HepG2 (cell line): ENCODE results near the gene SERTAD2. TPM values are rescaled to one million over a fixed set of nuclear protein-coding genes. Genes with fewer than 3 reads are reported as not detected.

Source experiments
- ATAC-seq: fragments of 200-7000 bp; cut with Tn5 transposase; 3 replicates; pipeline ENCODE4 v1.9.1; 2020; ENCODE audit warnings: mild to moderate bottlenecking, moderate library complexity
- BruUV-seq: library from RNA; stranded (reverse); fragments of 400-500 nt; replicated peaks from 2 replicates; lab custom pipeline; 2021; lab: Mats Ljungman, UMichigan
- CTCF ChIA-PET: fragments of 300-600 bp; formaldehyde crosslinking; extraction: SDS; loops from one replicate; lab custom pipeline; 2021; ENCODE audit warnings: low total read pairs, inconsistent platforms, low intra/inter-chr PET ratio; lab: Yijun Ruan, JAX
- POLR2A ChIA-PET: fragments of 350-600 bp; sonication (Branson Sonifier 250); formaldehyde crosslinking; loops from one replicate; lab custom pipeline; 2020; ENCODE audit warnings: antibody characterized with exemption, inconsistent platforms; lab: Yijun Ruan, JAX
- DNase-seq: peaks from one replicate; pipeline ENCODE4 v3.0.0-alpha.2; 2015; ENCODE audit warnings: low spot score
- FAIRE-seq: peaks from 3 replicates; lab custom pipeline; 2011; peaks lifted over from hg19 to GRCh38; lab: Jason Lieb, UNC
- H2AFZ ChIP-seq: one replicate; pipeline ENCODE4 v1.6.1; 2011; ENCODE audit warnings: low read length, inconsistent platforms
- H3K27ac ChIP-seq: fragments of 300-600 bp; 3 replicates; pipeline ENCODE4 v1.8.0; 2011; ENCODE audit warnings: mixed run types, mild to moderate bottlenecking, mixed read lengths, low read length, inconsistent platforms; ENCODE audit not compliant: insufficient read depth; ENCODE audit errors: extremely low read length
- H3K27me3 ChIP-seq, 2 experiments: fragments of 200-600 bp in 1 of 2; 2 replicates in 1 of 2; 3 replicates in 1 of 2; pipeline versions ENCODE4 v1.6.0 to v1.8.0; 2011; ENCODE audit warnings: low read length in 2 of 2, mild to moderate bottlenecking in 2 of 2, moderate library complexity in 2 of 2, inconsistent platforms in 1 of 2; ENCODE audit not compliant: insufficient read depth in 2 of 2, control insufficient read depth in 1 of 2
- H3K36me3 ChIP-seq, 2 experiments: fragments of 200-600 bp in 1 of 2; replicated peaks in 1 of 2; 2 replicates in 1 of 2; 3 replicates in 1 of 2; pipeline versions ENCODE4 v1.5.1 to v1.8.0; 2011; ENCODE audit warnings: low read length in 2 of 2, inconsistent platforms in 1 of 2; ENCODE audit not compliant: insufficient read depth in 2 of 2, control insufficient read depth in 1 of 2
- H3K4me1 ChIP-seq: 2 replicates; pipeline ENCODE4 v1.5.1; 2012; ENCODE audit warnings: low read length, inconsistent platforms; ENCODE audit not compliant: insufficient read depth
- H3K4me2 ChIP-seq: 2 replicates; pipeline ENCODE4 v1.6.0; 2011; ENCODE audit warnings: low read depth, low read length, inconsistent platforms
- H3K4me3 ChIP-seq, 3 experiments: fragments of 200-600 bp in 1 of 3; sonication (generic), shearing (Covaris generic) in 1 of 3; replicated peaks in 1 of 3; 2 replicates each; pipeline ENCODE4 v1.5.1; 2011 to 2016; ENCODE audit warnings: low read length in 3 of 3, inconsistent platforms in 2 of 3, low read depth in 2 of 3, mild to moderate bottlenecking in 2 of 3, control low read depth in 1 of 3, mixed read lengths in 1 of 3; ENCODE audit not compliant: insufficient read depth in 1 of 3
- H3K79me2 ChIP-seq: one replicate; pipeline ENCODE4 v1.6.1; 2011; ENCODE audit warnings: low read length, inconsistent platforms; ENCODE audit not compliant: insufficient read depth
- H3K9ac ChIP-seq: 2 replicates; pipeline ENCODE4 v1.6.0; 2011; ENCODE audit warnings: mild to moderate bottlenecking, low read depth, low read length, inconsistent platforms; ENCODE audit not compliant: insufficient read depth
- H3K9me3 ChIP-seq: 2 replicates; pipeline ENCODE4 v1.5.1; 2012; ENCODE audit warnings: mild to moderate bottlenecking, low read length
- H4K20me1 ChIP-seq: 2 replicates; pipeline ENCODE4 v1.6.0; 2011; ENCODE audit warnings: inconsistent platforms, mild to moderate bottlenecking, low read length, moderate library complexity; ENCODE audit not compliant: insufficient read depth
- MIER2 ChIP-seq: IDR thresholded peaks from 2 replicates; pipeline ENCODE4 v1.6.1; 2016; ENCODE audit warnings: missing biosample characterization, missing genetic modification reagents
- SIX4 ChIP-seq: sonication (generic); formaldehyde crosslinking; IDR thresholded peaks from 2 replicates; pipeline ENCODE4 v1.4.0; 2020; ENCODE audit warnings: missing genetic modification reagents
- U2AF2 ChIP-seq: fragments of 200-400 bp; formaldehyde crosslinking; IDR thresholded peaks from 2 replicates; pipeline ENCODE4 v1.6.1; 2017; ENCODE audit warnings: low read depth, mild to moderate bottlenecking, low read length
- ZFYVE20 ChIP-seq: sonication (generic); formaldehyde crosslinking; IDR thresholded peaks from 2 replicates; pipeline ENCODE4 v1.8.0; 2023; ENCODE audit warnings: low read depth, mild to moderate bottlenecking, moderate library complexity, missing genetic modification reagents, borderline replicate concordance
- WGBS: methylation state at CpG from one replicate; pipeline ENCODE4 v1.1.6; 2017; ENCODE audit warnings: low lambda C conversion rate; 5-methylcytosine and 5-hydroxymethylcytosine counted together
- in situ Hi-C: cut with HindIII; loops from 2 replicates; pipeline ENCODE4 v1.10.0; 2017; ENCODE audit warnings: low pct_unique_long_range_greater_than_20kb; ENCODE audit not compliant: extremely low pct_ligation_motif_present
- intact Hi-C: fragments of 100-400 bp; cut with micrococcal nuclease; formaldehyde crosslinking; loops from one replicate; pipeline ENCODE4 v1.10.0; 2022; ENCODE audit not compliant: unreplicated experiment
- polyA plus RNA-seq, 8 experiments: library from polyadenylated mRNA; depleted of rRNA in 3 of 8; stranded (reverse) in 7 of 8; unstranded in 1 of 8; fragments of >200 nt; fragmentation: Illumina TruSeq in 4 of 8; extraction: Trizol in 4 of 8; gene quantifications; 2 replicates each; pipeline versions ENCODE4 v1.2.1 to v1.2.3, GENCODE V29; 2011 to 2016; ENCODE audit warnings: low read depth in 4 of 8, missing spikeins in 1 of 8, mixed read lengths in 1 of 8; ENCODE audit not compliant: insufficient read depth in 1 of 8
- total RNA-seq, 5 experiments: library from RNA; depleted of rRNA; stranded (reverse); fragments of >200 nt; fragmentation: Illumina TruSeq; extraction: Trizol; gene quantifications; 2 replicates each; pipeline ENCODE4 v1.2.3, GENCODE V29; 2016; ENCODE audit warnings: low read depth in 1 of 5
- TF ChIP-seq, protein P1 (sequence below): sonication (generic); formaldehyde crosslinking; IDR thresholded peaks from 2 replicates; pipeline ENCODE4 v1.4.0; 2020; ENCODE audit warnings: missing genetic modification reagents
- TF ChIP-seq, protein P2 (sequence below): sonication (generic); formaldehyde crosslinking; IDR thresholded peaks from 2 replicates; pipeline ENCODE4 v1.4.0; 2020; ENCODE audit warnings: missing genetic modification reagents
- TF ChIP-seq, protein P3 (sequence below): sonication (generic); formaldehyde crosslinking; IDR thresholded peaks from 2 replicates; pipeline ENCODE4 v1.4.0; 2020; ENCODE audit warnings: missing genetic modification reagents
- TF ChIP-seq, protein P4 (sequence below): sonication (generic); formaldehyde crosslinking; IDR thresholded peaks from 2 replicates; pipeline ENCODE4 v1.5.0; 2020; ENCODE audit warnings: mild to moderate bottlenecking, missing genetic modification reagents
- TF ChIP-seq, protein P5 (sequence below): conservative IDR thresholded peaks from 2 replicates; pipeline ENCODE4 v1.6.1; 2018; ENCODE audit warnings: missing genetic modification reagents

SERTAD2 gene
- total and polyA plus RNA-seq, 2 of the 13 experiments (the other 11 are each of a cell fraction or from before 2014, with no cell fraction given): 6.7 to 22.6 TPM

DNA sequence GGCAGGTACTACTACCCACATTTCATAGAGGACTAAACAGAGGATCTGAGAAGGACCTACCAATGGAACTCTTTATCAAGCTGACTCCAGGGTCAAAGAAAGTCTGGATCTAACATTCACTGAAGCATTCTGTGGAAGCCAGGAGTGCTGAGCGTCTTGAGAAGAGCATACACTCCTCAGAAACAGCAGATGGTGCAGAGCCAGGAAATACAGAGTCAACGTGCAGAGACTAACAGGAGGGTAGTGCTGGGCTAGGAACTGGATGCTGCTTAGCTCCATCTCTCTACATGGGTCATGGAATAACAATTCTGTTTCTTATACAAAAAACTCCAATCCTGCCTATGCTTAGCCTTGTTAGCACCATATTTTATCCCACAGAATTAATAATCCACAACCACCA, 5.5 kb upstream of the SERTAD2 start:
- H3K9me3 ChIP-seq: no peaks in the 10 kb centered on the region
- no peaks in the 10 kb centered on the region for H3K27me3 ChIP-seq
- FAIRE-seq (no peak), DNase-seq (no peak), ATAC-seq (no peak)
- H3K79me2 ChIP-seq: peaks cover 7% of the 10 kb centered on the region
- H2AFZ ChIP-seq: no peak overlapping the region
- H3K27ac ChIP-seq: no peak overlapping the region
- POLR2A ChIA-PET: no interaction called here
- H3K4me2 ChIP-seq: no peak overlapping the region
- no peak overlapping the region for H3K9ac ChIP-seq
- BruUV-seq: no TSS peak
- peaks cover 49% of the 10 kb centered on the region for H3K4me1 ChIP-seq
- no peak overlapping the region for H3K4me3 ChIP-seq
- in situ Hi-C loops (no loop called here), intact Hi-C loops (no loop called here)
- CTCF ChIA-PET: no interaction called here
- WGBS: 97% methylated on average over 2 of the region's 2 CpGs
- H4K20me1 ChIP-seq: no peaks in the 10 kb centered on the region
- no peaks in the 10 kb centered on the region for H3K36me3 ChIP-seq
- TF ChIP-seq, protein P1, sequence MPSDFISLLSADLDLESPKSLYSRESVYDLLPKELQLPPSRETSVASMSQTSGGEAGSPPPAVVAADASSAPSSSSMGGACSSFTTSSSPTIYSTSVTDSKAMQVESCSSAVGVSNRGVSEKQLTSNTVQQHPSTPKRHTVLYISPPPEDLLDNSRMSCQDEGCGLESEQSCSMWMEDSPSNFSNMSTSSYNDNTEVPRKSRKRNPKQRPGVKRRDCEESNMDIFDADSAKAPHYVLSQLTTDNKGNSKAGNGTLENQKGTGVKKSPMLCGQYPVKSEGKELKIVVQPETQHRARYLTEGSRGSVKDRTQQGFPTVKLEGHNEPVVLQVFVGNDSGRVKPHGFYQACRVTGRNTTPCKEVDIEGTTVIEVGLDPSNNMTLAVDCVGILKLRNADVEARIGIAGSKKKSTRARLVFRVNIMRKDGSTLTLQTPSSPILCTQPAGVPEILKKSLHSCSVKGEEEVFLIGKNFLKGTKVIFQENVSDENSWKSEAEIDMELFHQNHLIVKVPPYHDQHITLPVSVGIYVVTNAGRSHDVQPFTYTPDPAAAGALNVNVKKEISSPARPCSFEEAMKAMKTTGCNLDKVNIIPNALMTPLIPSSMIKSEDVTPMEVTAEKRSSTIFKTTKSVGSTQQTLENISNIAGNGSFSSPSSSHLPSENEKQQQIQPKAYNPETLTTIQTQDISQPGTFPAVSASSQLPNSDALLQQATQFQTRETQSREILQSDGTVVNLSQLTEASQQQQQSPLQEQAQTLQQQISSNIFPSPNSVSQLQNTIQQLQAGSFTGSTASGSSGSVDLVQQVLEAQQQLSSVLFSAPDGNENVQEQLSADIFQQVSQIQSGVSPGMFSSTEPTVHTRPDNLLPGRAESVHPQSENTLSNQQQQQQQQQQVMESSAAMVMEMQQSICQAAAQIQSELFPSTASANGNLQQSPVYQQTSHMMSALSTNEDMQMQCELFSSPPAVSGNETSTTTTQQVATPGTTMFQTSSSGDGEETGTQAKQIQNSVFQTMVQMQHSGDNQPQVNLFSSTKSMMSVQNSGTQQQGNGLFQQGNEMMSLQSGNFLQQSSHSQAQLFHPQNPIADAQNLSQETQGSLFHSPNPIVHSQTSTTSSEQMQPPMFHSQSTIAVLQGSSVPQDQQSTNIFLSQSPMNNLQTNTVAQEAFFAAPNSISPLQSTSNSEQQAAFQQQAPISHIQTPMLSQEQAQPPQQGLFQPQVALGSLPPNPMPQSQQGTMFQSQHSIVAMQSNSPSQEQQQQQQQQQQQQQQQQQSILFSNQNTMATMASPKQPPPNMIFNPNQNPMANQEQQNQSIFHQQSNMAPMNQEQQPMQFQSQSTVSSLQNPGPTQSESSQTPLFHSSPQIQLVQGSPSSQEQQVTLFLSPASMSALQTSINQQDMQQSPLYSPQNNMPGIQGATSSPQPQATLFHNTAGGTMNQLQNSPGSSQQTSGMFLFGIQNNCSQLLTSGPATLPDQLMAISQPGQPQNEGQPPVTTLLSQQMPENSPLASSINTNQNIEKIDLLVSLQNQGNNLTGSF: no peak
- TF ChIP-seq, protein P2, sequence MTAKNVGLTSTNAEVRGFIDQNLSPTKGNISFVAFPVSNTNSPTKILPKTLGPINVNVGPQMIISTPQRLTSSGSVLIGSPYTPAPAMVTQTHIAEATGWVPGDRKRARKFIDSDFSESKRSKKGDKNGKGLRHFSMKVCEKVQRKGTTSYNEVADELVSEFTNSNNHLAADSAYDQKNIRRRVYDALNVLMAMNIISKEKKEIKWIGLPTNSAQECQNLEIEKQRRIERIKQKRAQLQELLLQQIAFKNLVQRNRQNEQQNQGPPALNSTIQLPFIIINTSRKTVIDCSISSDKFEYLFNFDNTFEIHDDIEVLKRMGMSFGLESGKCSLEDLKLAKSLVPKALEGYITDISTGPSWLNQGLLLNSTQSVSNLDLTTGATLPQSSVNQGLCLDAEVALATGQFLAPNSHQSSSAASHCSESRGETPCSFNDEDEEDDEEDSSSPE: no peak
- TF ChIP-seq, protein P3, sequence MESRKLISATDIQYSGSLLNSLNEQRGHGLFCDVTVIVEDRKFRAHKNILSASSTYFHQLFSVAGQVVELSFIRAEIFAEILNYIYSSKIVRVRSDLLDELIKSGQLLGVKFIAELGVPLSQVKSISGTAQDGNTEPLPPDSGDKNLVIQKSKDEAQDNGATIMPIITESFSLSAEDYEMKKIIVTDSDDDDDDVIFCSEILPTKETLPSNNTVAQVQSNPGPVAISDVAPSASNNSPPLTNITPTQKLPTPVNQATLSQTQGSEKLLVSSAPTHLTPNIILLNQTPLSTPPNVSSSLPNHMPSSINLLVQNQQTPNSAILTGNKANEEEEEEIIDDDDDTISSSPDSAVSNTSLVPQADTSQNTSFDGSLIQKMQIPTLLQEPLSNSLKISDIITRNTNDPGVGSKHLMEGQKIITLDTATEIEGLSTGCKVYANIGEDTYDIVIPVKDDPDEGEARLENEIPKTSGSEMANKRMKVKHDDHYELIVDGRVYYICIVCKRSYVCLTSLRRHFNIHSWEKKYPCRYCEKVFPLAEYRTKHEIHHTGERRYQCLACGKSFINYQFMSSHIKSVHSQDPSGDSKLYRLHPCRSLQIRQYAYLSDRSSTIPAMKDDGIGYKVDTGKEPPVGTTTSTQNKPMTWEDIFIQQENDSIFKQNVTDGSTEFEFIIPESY (CRISPR knock-in tag): no peak
- no peak for TF ChIP-seq MIER2
- TF ChIP-seq SIX4 (CRISPR knock-in tag): no peak
- TF ChIP-seq ZFYVE20 (CRISPR knock-in tag): no peak
- TF ChIP-seq U2AF2: no peak
- TF ChIP-seq, protein P4, sequence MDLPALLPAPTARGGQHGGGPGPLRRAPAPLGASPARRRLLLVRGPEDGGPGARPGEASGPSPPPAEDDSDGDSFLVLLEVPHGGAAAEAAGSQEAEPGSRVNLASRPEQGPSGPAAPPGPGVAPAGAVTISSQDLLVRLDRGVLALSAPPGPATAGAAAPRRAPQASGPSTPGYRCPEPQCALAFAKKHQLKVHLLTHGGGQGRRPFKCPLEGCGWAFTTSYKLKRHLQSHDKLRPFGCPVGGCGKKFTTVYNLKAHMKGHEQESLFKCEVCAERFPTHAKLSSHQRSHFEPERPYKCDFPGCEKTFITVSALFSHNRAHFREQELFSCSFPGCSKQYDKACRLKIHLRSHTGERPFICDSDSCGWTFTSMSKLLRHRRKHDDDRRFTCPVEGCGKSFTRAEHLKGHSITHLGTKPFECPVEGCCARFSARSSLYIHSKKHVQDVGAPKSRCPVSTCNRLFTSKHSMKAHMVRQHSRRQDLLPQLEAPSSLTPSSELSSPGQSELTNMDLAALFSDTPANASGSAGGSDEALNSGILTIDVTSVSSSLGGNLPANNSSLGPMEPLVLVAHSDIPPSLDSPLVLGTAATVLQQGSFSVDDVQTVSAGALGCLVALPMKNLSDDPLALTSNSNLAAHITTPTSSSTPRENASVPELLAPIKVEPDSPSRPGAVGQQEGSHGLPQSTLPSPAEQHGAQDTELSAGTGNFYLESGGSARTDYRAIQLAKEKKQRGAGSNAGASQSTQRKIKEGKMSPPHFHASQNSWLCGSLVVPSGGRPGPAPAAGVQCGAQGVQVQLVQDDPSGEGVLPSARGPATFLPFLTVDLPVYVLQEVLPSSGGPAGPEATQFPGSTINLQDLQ (CRISPR knock-in tag): no peak
- TF ChIP-seq, protein P5, sequence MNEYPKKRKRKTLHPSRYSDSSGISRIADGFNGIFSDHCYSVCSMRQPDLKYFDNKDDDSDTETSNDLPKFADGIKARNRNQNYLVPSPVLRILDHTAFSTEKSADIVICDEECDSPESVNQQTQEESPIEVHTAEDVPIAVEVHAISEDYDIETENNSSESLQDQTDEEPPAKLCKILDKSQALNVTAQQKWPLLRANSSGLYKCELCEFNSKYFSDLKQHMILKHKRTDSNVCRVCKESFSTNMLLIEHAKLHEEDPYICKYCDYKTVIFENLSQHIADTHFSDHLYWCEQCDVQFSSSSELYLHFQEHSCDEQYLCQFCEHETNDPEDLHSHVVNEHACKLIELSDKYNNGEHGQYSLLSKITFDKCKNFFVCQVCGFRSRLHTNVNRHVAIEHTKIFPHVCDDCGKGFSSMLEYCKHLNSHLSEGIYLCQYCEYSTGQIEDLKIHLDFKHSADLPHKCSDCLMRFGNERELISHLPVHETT (CRISPR knock-in tag): no peak
